Stomach (tissue), 9 donors: ENCODE measurements around the gene MS4A6E. TPM values are rescaled to one million over a fixed set of nuclear protein-coding genes. Genes with fewer than 3 reads are reported as not detected.

Experiments
- DNase-seq, 2 donors: peaks; one replicate each; pipeline versions ENCODE4 v3.0.0 to v3.0.0-alpha.2; 2013 to 2019
- H3K27ac ChIP-seq, 5 donors: fragments of 200-600 bp in 4 of 5; sonication (generic) in 4 of 5; one replicate each; pipeline ENCODE4 v1.5.1; 2013 to 2019; ENCODE audit warnings: mild to moderate bottlenecking in 1 of 5, moderate library complexity in 1 of 5
- H3K27me3 ChIP-seq, 3 donors: fragments of 200-600 bp; sonication (generic); one replicate each; pipeline ENCODE4 v1.5.1; 2017 to 2019; ENCODE audit warnings: mixed run types in 1 of 3
- H3K36me3 ChIP-seq, 4 donors: fragments of 200-600 bp; sonication (generic); 1 replicate in 3 of 4; 2 replicates in 1 of 4; pipeline ENCODE4 v1.5.1; 2016 to 2019
- H3K4me1 ChIP-seq, 4 donors: fragments of 200-600 bp; sonication (generic); one replicate each; pipeline ENCODE4 v1.5.1; 2016 to 2019
- H3K4me3 ChIP-seq, 4 donors: fragments of 200-600 bp; sonication (generic) in 3 of 4; one replicate each; pipeline ENCODE4 v1.5.1; 2016 to 2019; ENCODE audit warnings: mild to moderate bottlenecking in 1 of 4
- H3K9me3 ChIP-seq, 4 donors: fragments of 200-600 bp; sonication (generic); one replicate each; pipeline ENCODE4 v1.5.1; 2016 to 2019
- CTCF ChIP-seq, 7 experiments: fragments of 450-650 bp in 4 of 7; fragments of 200-600 bp in 3 of 7; sonication (generic) in 3 of 7; IDR thresholded peaks; one replicate each; pipeline ENCODE4 v1.5.1; 2016 to 2019; ENCODE audit warnings: antibody characterized with exemption in 7 of 7, control low read depth in 2 of 7, mild to moderate bottlenecking in 1 of 7
- EP300 ChIP-seq: sonication (generic); formaldehyde crosslinking; IDR thresholded peaks from one replicate; pipeline ENCODE4 v1.6.1; 2017; ENCODE audit warnings: antibody characterized with exemption
- POLR2A ChIP-seq, 4 donors: fragments of 450-650 bp; IDR thresholded peaks; one replicate each; pipeline ENCODE4 v1.6.1; 2016; ENCODE audit warnings: antibody characterized with exemption in 4 of 4, control low read depth in 2 of 4, mild to moderate bottlenecking in 1 of 4, moderate library complexity in 1 of 4
- POLR2AphosphoS5 ChIP-seq, 3 donors: sonication (generic); formaldehyde crosslinking; IDR thresholded peaks; one replicate each; pipeline ENCODE4 v1.6.1; 2016; ENCODE audit warnings: antibody characterized with exemption in 3 of 3
- WGBS, 5 donors: extraction: QIAGEN DNeasy Blood & Tissue Kit in 3 of 5; methylation state at CpG; one replicate each; pipeline versions ENCODE4 v1.1.5 to v1.1.7; 2013 to 2018; 5-methylcytosine and 5-hydroxymethylcytosine counted together
- intact Hi-C: fragments of 100-400 bp; cut with DNase I; formaldehyde crosslinking; loops from one replicate; pipeline ENCODE4 v1.15.1; 2023; ENCODE audit warnings: low total_unique reads
- polyA plus RNA-seq, 3 donors: library from polyadenylated mRNA; stranded (reverse); fragments of 200-250 nt; gene quantifications; one replicate each; pipeline ENCODE4 v1.2.3, GENCODE V29; 2013
- total RNA-seq, 5 donors: library from RNA; depleted of rRNA; stranded (reverse); fragments of >200 nt; gene quantifications; one replicate each; pipeline versions ENCODE4 v1.1.0 to v1.2.3, GENCODE V29; 2014 to 2016
- donor health status: healthy with polysubstance abuse.
- donor health status: Bipolar disorder and iron deficiency.
- donor health status: healthy.

Gene MS4A6E
- total and polyA plus RNA-seq, 8 donors: not detected

- Histone ChIP-seq H3K27me3 (no peaks in the 10 kb centered on the region), H3K4me1 (peaks cover 0 to 4% (median under 1%) of the 10 kb centered on the region in 4 donors), H3K36me3 (no peaks in the 10 kb centered on the region), H3K9me3 (no peaks in the 10 kb centered on the region), H3K4me3 (no peak overlapping the region), H3K27ac (no peak overlapping the region)
- no peak for DNase-seq
- 71 to 95% (median 83%) methylated on average over 3 of the region's 3 CpGs for WGBS, 5 donors
- no peak for TF ChIP-seq CTCF (IDR thresholded peaks at IDR 0.05)
- no peak for TF ChIP-seq EP300
- no peak for TF ChIP-seq POLR2A (IDR thresholded peaks at IDR 0.05)
- no peak for TF ChIP-seq POLR2AphosphoS5 (IDR thresholded peaks at IDR 0.05)
- intact Hi-C loops: no loop called here
Observed at GRCh38 chr11:60376601-60377000, 49.5 kb downstream of the MS4A6E start.

DNA sequence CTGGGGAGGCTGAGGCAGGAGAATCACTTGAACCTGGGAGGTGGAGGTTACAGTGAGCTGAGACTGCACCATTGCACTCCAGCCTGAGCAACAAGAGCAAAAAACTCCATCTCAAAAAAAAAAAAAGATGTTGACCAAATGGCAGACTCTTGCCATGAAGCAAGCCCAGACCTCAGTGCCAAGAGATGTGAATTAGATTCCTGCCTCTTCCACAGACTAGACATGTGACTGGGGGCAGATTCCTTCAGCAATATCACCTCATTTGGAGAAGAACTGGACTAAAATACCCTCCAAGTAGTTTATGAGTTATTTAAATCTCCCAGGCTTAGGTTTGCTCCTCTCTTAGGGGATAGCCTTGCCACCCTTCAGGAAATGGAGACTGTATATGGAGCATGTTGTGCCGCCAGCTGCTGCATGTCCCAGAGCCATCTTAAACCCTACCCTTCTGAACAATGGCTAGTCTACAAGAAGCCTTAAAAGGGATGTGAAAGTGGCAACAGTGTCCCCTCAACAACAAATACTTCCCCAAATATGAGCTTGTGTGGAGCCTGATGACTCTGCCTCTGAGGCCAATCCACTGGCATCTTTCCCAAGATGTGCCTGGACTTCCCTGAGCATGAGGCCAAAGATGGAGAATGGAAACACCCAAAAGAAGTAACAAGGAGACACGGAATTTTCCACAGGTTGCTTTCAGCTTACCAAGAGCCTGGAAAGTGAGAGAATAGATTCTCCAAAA is 50.5 kb downstream of the MS4A6E start:
- WGBS, 5 donors: 79 to 94% (median 86%) methylated on average over 2 of the region's 2 CpGs
- H3K27ac ChIP-seq: peak overlapping the region in 2 of 5 donors; percentile 5 to 61
- H3K9me3 ChIP-seq: no peaks in the 10 kb centered on the region
- H3K36me3 ChIP-seq: no peaks in the 10 kb centered on the region
- intact Hi-C loops: no loop called here
- H3K4me1 ChIP-seq: no peaks in the 10 kb centered on the region
- H3K4me3 ChIP-seq: no peak overlapping the region
- no peaks in the 10 kb centered on the region for H3K27me3 ChIP-seq
- peak in 1 of 2 donors; percentile 53 for DNase-seq
- TF ChIP-seq POLR2AphosphoS5 (IDR thresholded peaks at IDR 0.05) (no peak), EP300 (no peak), CTCF (IDR thresholded peaks at IDR 0.05) (no peak), POLR2A (IDR thresholded peaks at IDR 0.05) (no peak)

DNA sequence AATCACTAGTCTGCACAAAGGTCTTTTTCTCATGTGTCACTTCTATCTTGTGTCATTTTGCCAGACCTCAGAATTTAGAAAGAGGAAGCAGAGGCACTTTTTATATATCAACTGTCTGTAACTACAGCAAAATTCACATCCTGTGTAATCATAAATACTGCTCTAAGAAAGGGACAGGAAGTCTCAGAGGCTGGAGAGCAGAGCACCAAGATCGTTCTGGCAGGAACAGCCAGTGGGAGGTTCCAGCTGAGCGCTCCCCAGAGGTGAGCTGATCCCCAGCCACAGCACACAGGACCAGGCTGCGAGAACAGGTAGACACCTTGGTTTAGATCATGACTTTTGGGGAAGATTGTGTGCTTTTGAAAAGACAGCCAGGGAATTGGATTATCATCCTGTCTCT is 51.3 kb downstream of the MS4A6E start, which contains the start of gene MS4A7:
TSS of gene MS4A7 (plus strand) at position 179 of the 400 bp plus-strand sequence. CDS start 4,610 bp downstream, outside the sequence.
- Histone ChIP-seq H3K9me3 (no peaks in the 10 kb centered on the region), H3K27me3 (no peaks in the 10 kb centered on the region), H3K4me3 (peak within 1 kb of the TSS in 2 of 4 donors; percentile 7 to 11), H3K36me3 (no peaks in the 10 kb centered on the region), H3K4me1 (no peaks in the 10 kb centered on the region), H3K27ac (peak within 1 kb of the TSS in 4 of 5 donors; percentile 5 to 61 (median 26))
- peak in 1 of 2 donors; percentile 46 for DNase-seq
- intact Hi-C loops: no loop called here
- TF ChIP-seq POLR2AphosphoS5 (IDR thresholded peaks at IDR 0.05): peak in 2 of 3 donors; percentile 26 to 28
- no peak for TF ChIP-seq EP300
- TF ChIP-seq CTCF (IDR thresholded peaks at IDR 0.05): no peak
- WGBS, 5 donors: 38 to 59% (median 47%) methylated on average over 3 of the region's 3 CpGs

- H3K27me3 ChIP-seq: no peaks in the 10 kb centered on the region
- TF ChIP-seq CTCF (IDR thresholded peaks at IDR 0.05): no peak
- TF ChIP-seq POLR2AphosphoS5 (IDR thresholded peaks at IDR 0.05): no peak
- TF ChIP-seq POLR2A (IDR thresholded peaks at IDR 0.05): no peak
- no peak for TF ChIP-seq EP300
- intact Hi-C loops: no loop called here
- H3K36me3 ChIP-seq: no peaks in the 10 kb centered on the region
- H3K27ac ChIP-seq: peak overlapping the region in 1 of 5 donors; percentile 24
- WGBS, 5 donors: 41 to 64% (median 54%) methylated on average over 5 of the region's 5 CpGs
- no peak overlapping the region for H3K4me3 ChIP-seq
- H3K4me1 ChIP-seq: no peaks in the 10 kb centered on the region
- DNase-seq: peak in 1 of 2 donors; percentile 9
- no peaks in the 10 kb centered on the region for H3K9me3 ChIP-seq
Observed at GRCh38 chr11:60389279-60389910, 62.3 kb downstream of the MS4A6E start.
